Endothelial cell of umbilical vein (primary cell): ENCODE measurements around the gene SETBP1. TPM values are rescaled to one million over a fixed set of nuclear protein-coding genes. Genes with fewer than 3 reads are reported as not detected.

Experiments
- BruUV-seq: library from RNA; stranded (reverse); fragments of 400-500 nt; replicated peaks from 2 replicates; lab custom pipeline; 2021; lab: Mats Ljungman, UMichigan
- CTCF ChIA-PET: fragments of 300-600, 350-600 bp; sonication (Branson Sonifier 250); formaldehyde crosslinking; loops from one replicate; lab custom pipeline; 2021; ENCODE audit warnings: antibody characterized with exemption, inconsistent platforms; lab: Charles Lee
- POLR2A ChIA-PET: fragments of 300-600, 350-600 bp; sonication (Branson Sonifier 250); formaldehyde crosslinking; loops from one replicate; lab custom pipeline; 2021; ENCODE audit warnings: antibody characterized with exemption, inconsistent platforms; lab: Charles Lee
- DNase-seq: peaks from one replicate; pipeline ENCODE4 v3.0.0-alpha.2; 2011; ENCODE audit warnings: low read depth, low spot score
- FAIRE-seq: peaks from 2 replicates; lab custom pipeline; 2011; peaks lifted over from hg19 to GRCh38; lab: Jason Lieb, UNC
- H2AFZ ChIP-seq: 2 replicates; pipeline ENCODE4 v1.6.0; 2012; ENCODE audit warnings: low read depth, low read length, control low read depth, inconsistent platforms
- H3K27ac ChIP-seq: 2 replicates; pipeline ENCODE4 v1.5.1; 2011; ENCODE audit warnings: low read depth, mild to moderate bottlenecking, control low read depth, low read length, moderate library complexity; ENCODE audit not compliant: insufficient read depth
- H3K27me3 ChIP-seq, 2 experiments: 2 replicates each; pipeline versions ENCODE4 v1.6.0 to v1.6.1; 2011; ENCODE audit warnings: low read length in 2 of 2, mixed read lengths in 1 of 2; ENCODE audit not compliant: control insufficient read depth in 2 of 2, insufficient read depth in 2 of 2
- H3K36me3 ChIP-seq, 2 experiments: 2 replicates in 1 of 2; 3 replicates in 1 of 2; pipeline ENCODE4 v1.5.1; 2011; ENCODE audit warnings: low read length in 2 of 2, mild to moderate bottlenecking in 1 of 2, moderate library complexity in 1 of 2; ENCODE audit not compliant: control insufficient read depth in 2 of 2, insufficient read depth in 2 of 2; ENCODE audit errors: extremely low read depth in 1 of 2
- H3K4me1 ChIP-seq: 3 replicates; pipeline ENCODE4 v1.5.1; 2011; ENCODE audit warnings: mild to moderate bottlenecking, low read length; ENCODE audit not compliant: control insufficient read depth, insufficient read depth; ENCODE audit errors: extremely low read depth
- H3K4me2 ChIP-seq: 2 replicates; pipeline ENCODE4 v1.6.1; 2011; ENCODE audit warnings: low read length, control low read depth, mixed read lengths; ENCODE audit not compliant: insufficient read depth
- H3K4me3 ChIP-seq, 3 experiments: fragments of 200-600 bp in 1 of 3; sonication (generic), shearing (Covaris generic) in 1 of 3; replicated peaks in 1 of 3; 2 replicates each; pipeline ENCODE4 v1.5.1; 2011 to 2016; ENCODE audit warnings: control low read depth in 3 of 3, low read length in 3 of 3, mild to moderate bottlenecking in 2 of 3, inconsistent platforms in 1 of 3, low read depth in 1 of 3, moderate library complexity in 1 of 3; ENCODE audit not compliant: insufficient read depth in 1 of 3
- H3K79me2 ChIP-seq: 2 replicates; pipeline ENCODE4 v1.6.0; 2012; ENCODE audit warnings: low read length, inconsistent platforms; ENCODE audit not compliant: control insufficient read depth, insufficient read depth
- H3K9ac ChIP-seq: replicated peaks from 2 replicates; pipeline ENCODE3; 2011; ENCODE audit warnings: low read length, control low read depth; ENCODE audit not compliant: insufficient read depth; ENCODE audit errors: extremely low read depth
- H3K9me1 ChIP-seq: replicated peaks from 3 replicates; pipeline ENCODE4 v1.6.0; 2011; ENCODE audit warnings: mild to moderate bottlenecking, low read length; ENCODE audit not compliant: control insufficient read depth, insufficient read depth; ENCODE audit errors: extremely low read depth
- H3K9me3 ChIP-seq: replicated peaks from 2 replicates; pipeline ENCODE4 v1.5.1; 2012; ENCODE audit warnings: low read length, inconsistent platforms; ENCODE audit not compliant: control insufficient read depth, insufficient read depth
- H4K20me1 ChIP-seq: replicated peaks from 2 replicates; pipeline ENCODE3; 2011; ENCODE audit warnings: mild to moderate bottlenecking, low read length; ENCODE audit not compliant: control insufficient read depth, insufficient read depth; ENCODE audit errors: extremely low read depth
- EZH2 ChIP-seq: IDR thresholded peaks from 2 replicates; pipeline ENCODE4 v1.6.1; 2012; ENCODE audit warnings: borderline replicate concordance, low read depth, mild to moderate bottlenecking, moderate library complexity, low read length, inconsistent platforms; ENCODE audit not compliant: severe bottlenecking
- FOS ChIP-seq: IDR thresholded peaks from 2 replicates; pipeline ENCODE4 v1.6.1; 2011; ENCODE audit warnings: mild to moderate bottlenecking, low read length, moderate library complexity, borderline replicate concordance; ENCODE audit not compliant: insufficient read depth
- GATA2 ChIP-seq: IDR thresholded peaks from 2 replicates; pipeline ENCODE4 v1.7.0; 2011; ENCODE audit warnings: low read depth, mild to moderate bottlenecking, moderate library complexity, mixed read lengths, low read length; ENCODE audit not compliant: insufficient read length, insufficient read depth
- JUN ChIP-seq: IDR thresholded peaks from 2 replicates; pipeline ENCODE4 v1.6.1; 2011; ENCODE audit warnings: borderline replicate concordance, low read depth; ENCODE audit not compliant: insufficient read length, insufficient read depth
- MYC ChIP-seq: IDR thresholded peaks from one replicate; pipeline ENCODE4 v1.6.1; 2011; ENCODE audit warnings: mild to moderate bottlenecking, low read depth, low read length
- POLR2A ChIP-seq: IDR thresholded peaks from 2 replicates; pipeline ENCODE4 v1.6.1; 2012; ENCODE audit warnings: low read depth, mild to moderate bottlenecking, control low read depth, low read length
- POLR2AphosphoS5 ChIP-seq: IDR thresholded peaks from 2 replicates; pipeline ENCODE4 v1.6.1; 2012; ENCODE audit warnings: low read depth, mild to moderate bottlenecking, control low read depth, low read length, moderate library complexity; ENCODE audit not compliant: insufficient read depth
- dilution Hi-C: fragments of 300-500 bp; cut with MboI; formaldehyde crosslinking; loops from one replicate; pipeline ENCODE4 v1.15.0; 2019; ENCODE audit warnings: low sequenced_read_pairs; ENCODE audit not compliant: extremely low pct_ligation_motif_present
- intact Hi-C: fragments of 100-400 bp; cut with micrococcal nuclease; formaldehyde crosslinking; loops from one replicate; pipeline ENCODE4 v1.10.0; 2022
- polyA plus RNA-seq, 4 experiments: library from polyadenylated mRNA; depleted of rRNA in 3 of 4; stranded (reverse) in 3 of 4; unstranded in 1 of 4; fragments of >200 nt; gene quantifications; 2 replicates each; pipeline versions ENCODE4 v1.2.1 to v1.2.3, GENCODE V29; 2011 to 2012; ENCODE audit warnings: missing spikeins in 1 of 4
- total RNA-seq: library from RNA; stranded (reverse); gene quantifications from 2 replicates; pipeline ENCODE4 v1.2.3, GENCODE V29; 2021
- TF ChIP-seq, protein P1 (sequence below), 2 donors: IDR thresholded peaks; 1 replicate in 1 of 2; 2 replicates in 1 of 2; pipeline ENCODE4 v1.5.1; 2011; ENCODE audit warnings: low read length in 2 of 2, mild to moderate bottlenecking in 2 of 2, moderate library complexity in 2 of 2, control low read depth in 1 of 2, inconsistent platforms in 1 of 2, low read depth in 1 of 2; ENCODE audit not compliant: insufficient read depth in 1 of 2; ENCODE audit errors: extremely low read depth in 1 of 2
- TF ChIP-seq, protein P2 (sequence below): IDR thresholded peaks from 2 replicates; pipeline ENCODE4 v1.6.1; 2011; ENCODE audit not compliant: insufficient read depth, insufficient read length

The SETBP1 gene
- total and polyA plus RNA-seq, 2 donors (not counting 3 experiments of a cell fraction or from before 2014, with no cell fraction given): 0.76 to 3.1 TPM

DNA sequence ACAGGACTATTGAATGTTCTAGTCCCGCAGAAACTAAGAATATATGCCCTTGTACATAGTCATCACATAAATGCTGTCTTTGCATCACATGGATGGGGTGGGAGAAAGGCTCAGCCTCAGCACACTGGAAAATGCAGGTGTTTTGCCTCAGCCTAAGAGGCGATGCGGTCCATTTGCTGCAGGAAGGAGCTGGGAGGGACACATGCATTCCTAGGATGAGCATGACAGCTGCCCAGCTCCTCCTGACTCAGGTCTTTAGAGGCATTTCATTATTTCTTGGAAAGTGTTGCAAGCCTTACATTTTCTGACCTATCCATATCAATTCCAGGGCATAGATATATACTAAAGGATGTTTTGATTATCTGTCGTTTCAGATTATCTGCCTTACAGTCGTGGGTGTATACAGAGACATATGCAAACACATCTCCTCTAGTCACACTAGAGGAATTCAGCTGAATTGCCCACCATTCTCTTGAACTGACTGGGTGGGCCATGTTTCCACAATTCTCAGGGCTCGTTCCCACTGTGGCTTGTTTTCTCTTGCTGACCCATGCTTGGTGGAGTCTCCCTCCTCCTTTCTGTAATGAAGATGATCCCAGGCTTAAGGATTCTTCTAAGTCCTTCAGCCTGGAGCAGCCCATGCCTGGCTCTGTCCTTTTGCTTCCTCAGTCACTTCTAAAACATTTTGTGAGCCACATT lies 156.9 kb downstream of the SETBP1 start:
- BruUV-seq: no TSS peak
- H3K9me1 ChIP-seq: no peaks in the 10 kb centered on the region
- no peak overlapping the region for H3K4me2 ChIP-seq
- no peaks in the 10 kb centered on the region for H3K4me1 ChIP-seq
- no peaks in the 10 kb centered on the region for H3K36me3 ChIP-seq
- no peaks in the 10 kb centered on the region for H4K20me1 ChIP-seq
- DNase-seq: no peak
- CTCF ChIA-PET: no interaction called here
- H2AFZ ChIP-seq: no peak overlapping the region
- no peak for FAIRE-seq
- no peaks in the 10 kb centered on the region for H3K9me3 ChIP-seq
- H3K9ac ChIP-seq: no peak overlapping the region
- dilution Hi-C loops: no loop called here
- intact Hi-C loops: no loop called here
- no peaks in the 10 kb centered on the region for H3K79me2 ChIP-seq
- POLR2A ChIA-PET: no interaction called here
- TF ChIP-seq JUN (no peak), POLR2A (no peak), FOS (no peak), POLR2AphosphoS5 (no peak), EZH2 (no peak), MYC (no peak), GATA2 (no peak)
- TF ChIP-seq, protein P1, sequence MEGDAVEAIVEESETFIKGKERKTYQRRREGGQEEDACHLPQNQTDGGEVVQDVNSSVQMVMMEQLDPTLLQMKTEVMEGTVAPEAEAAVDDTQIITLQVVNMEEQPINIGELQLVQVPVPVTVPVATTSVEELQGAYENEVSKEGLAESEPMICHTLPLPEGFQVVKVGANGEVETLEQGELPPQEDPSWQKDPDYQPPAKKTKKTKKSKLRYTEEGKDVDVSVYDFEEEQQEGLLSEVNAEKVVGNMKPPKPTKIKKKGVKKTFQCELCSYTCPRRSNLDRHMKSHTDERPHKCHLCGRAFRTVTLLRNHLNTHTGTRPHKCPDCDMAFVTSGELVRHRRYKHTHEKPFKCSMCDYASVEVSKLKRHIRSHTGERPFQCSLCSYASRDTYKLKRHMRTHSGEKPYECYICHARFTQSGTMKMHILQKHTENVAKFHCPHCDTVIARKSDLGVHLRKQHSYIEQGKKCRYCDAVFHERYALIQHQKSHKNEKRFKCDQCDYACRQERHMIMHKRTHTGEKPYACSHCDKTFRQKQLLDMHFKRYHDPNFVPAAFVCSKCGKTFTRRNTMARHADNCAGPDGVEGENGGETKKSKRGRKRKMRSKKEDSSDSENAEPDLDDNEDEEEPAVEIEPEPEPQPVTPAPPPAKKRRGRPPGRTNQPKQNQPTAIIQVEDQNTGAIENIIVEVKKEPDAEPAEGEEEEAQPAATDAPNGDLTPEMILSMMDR (IDR thresholded peaks at IDR 0.05; ENCODE audit: extremely low read depth in 1 of 2, insufficient read depth in 1 of 2, low read depth in 1 of 2, low read length in 2 of 2): no peak
- TF ChIP-seq, protein P2, sequence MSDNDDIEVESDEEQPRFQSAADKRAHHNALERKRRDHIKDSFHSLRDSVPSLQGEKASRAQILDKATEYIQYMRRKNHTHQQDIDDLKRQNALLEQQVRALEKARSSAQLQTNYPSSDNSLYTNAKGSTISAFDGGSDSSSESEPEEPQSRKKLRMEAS: no peak
- no peak overlapping the region for H3K4me3 ChIP-seq
- H3K27me3 ChIP-seq: no peaks in the 10 kb centered on the region
- H3K27ac ChIP-seq: no peak overlapping the region
